GM12892 (cell line): ENCODE measurements around the gene ZNHIT6.

ENCODE experiments used
- POLR2AphosphoS5 ChIP-seq: IDR thresholded peaks from 2 replicates; pipeline ENCODE4 v1.6.1; 2011; ENCODE audit warnings: low read depth, low read length, control low read depth
- TAF1 ChIP-seq: IDR thresholded peaks from 2 replicates; pipeline ENCODE4 v1.6.1; 2011; ENCODE audit warnings: low read depth, mild to moderate bottlenecking, control low read depth, low read length, borderline replicate concordance

- TF ChIP-seq POLR2AphosphoS5, result peak; percentile 71; the same call in 1 of the 2 replicates
- peak; percentile 81 for TF ChIP-seq TAF1
Measured at GRCh38 chr1:85707990-85708828, at the start of gene ZNHIT6.
